GM12875 (cell line): ENCODE results near the gene OTUB2.

ENCODE experiments used
- H3K4me3 ChIP-seq: one replicate; pipeline ENCODE4 v1.5.1; 2011; ENCODE audit warnings: low read depth, low read length, control low read depth
- CTCF ChIP-seq: IDR thresholded peaks from 2 replicates; pipeline ENCODE4 v1.5.1; 2011; ENCODE audit warnings: low read depth, mild to moderate bottlenecking, control low read depth, inconsistent platforms, low read length, moderate library complexity, borderline replicate concordance; ENCODE audit not compliant: insufficient read depth

The OTUB2 gene

GRCh38 chr14:94049625-94050023 is 23.5 kb downstream of the OTUB2 start:
- no peak overlapping the region for H3K4me3 ChIP-seq
- no peak for TF ChIP-seq CTCF

GRCh38 chr14:94050231-94050880 is 24.2 kb downstream of the OTUB2 start:
- no peak for TF ChIP-seq CTCF
- no peak overlapping the region for H3K4me3 ChIP-seq

GRCh38 chr14:94051115-94051514 is 25.0 kb downstream of the OTUB2 start:
- no peak overlapping the region for H3K4me3 ChIP-seq
- TF ChIP-seq CTCF: peak; percentile 10; the same call in 1 of the 2 replicates

GRCh38 chr14:94051779-94052178 is 25.6 kb downstream of the OTUB2 start:
- H3K4me3 ChIP-seq: no peak overlapping the region
- no peak for TF ChIP-seq CTCF

- H3K4me3 ChIP-seq: no peak overlapping the region
- TF ChIP-seq CTCF: no peak
Measured at GRCh38 chr14:94052199-94052598, 26.1 kb downstream of the OTUB2 start.

GRCh38 chr14:94052662-94053061 is 26.5 kb downstream of the OTUB2 start:
- no peak overlapping the region for H3K4me3 ChIP-seq
- no peak for TF ChIP-seq CTCF

- no peak for TF ChIP-seq CTCF
- H3K4me3 ChIP-seq: no peak overlapping the region
Measured at GRCh38 chr14:94054401-94054800, 28.3 kb downstream of the OTUB2 start.
